Activated gamma-delta T cell (primary cell): ENCODE data around the gene KSR1.
"Not testable (repeated sequence)": the region's sequence is repeated elsewhere in the genome, so short reads cannot be mapped to it uniquely, and the experiment has no call there.

Experiments
- DNase-seq: peaks from one replicate; lab custom pipeline; 2025; lab: John Stamatoyannopoulos, UW

KSR1 gene

GRCh38 chr17:27657620-27658019, 201.4 kb downstream of the KSR1 start:
- no peak for DNase-seq

- DNase-seq, result no peak
Observed at GRCh38 chr17:27659683-27660082, 203.4 kb downstream of the KSR1 start.

- DNase-seq, result no peak
Observed at GRCh38 chr17:27660436-27660835, 204.2 kb downstream of the KSR1 start.

GRCh38 chr17:27663936-27664605, 207.8 kb downstream of the KSR1 start:
- no peak for DNase-seq

GRCh38 chr17:27664606-27664965, 208.3 kb downstream of the KSR1 start:
- DNase-seq, result no peak

GRCh38 chr17:27665549-27665948, 209.3 kb downstream of the KSR1 start:
- no peak for DNase-seq

GRCh38 chr17:27666270-27666669, 210.0 kb downstream of the KSR1 start:
- DNase-seq, result not testable (repeated sequence)

GRCh38 chr17:27666831-27667560, 210.7 kb downstream of the KSR1 start:
- no peak for DNase-seq

GRCh38 chr17:27667656-27668487, 211.6 kb downstream of the KSR1 start:
- no peak for DNase-seq

- DNase-seq, result no peak
Observed at GRCh38 chr17:27668488-27668823, 212.2 kb downstream of the KSR1 start.

GRCh38 chr17:27669136-27669535, 212.9 kb downstream of the KSR1 start:
- no peak for DNase-seq

- DNase-seq, result no peak
Observed at GRCh38 chr17:27669850-27670249, 213.6 kb downstream of the KSR1 start.

GRCh38 chr17:27670791-27671590, 214.7 kb downstream of the KSR1 start:
- DNase-seq, result no peak

- no peak for DNase-seq
Observed at GRCh38 chr17:27671591-27671910, 215.3 kb downstream of the KSR1 start.

GRCh38 chr17:27671977-27672480, 215.8 kb downstream of the KSR1 start:
- not testable (repeated sequence) for DNase-seq

GRCh38 chr17:27674335-27674734, 218.1 kb downstream of the KSR1 start:
- DNase-seq, result no peak
